H9 (cell line): Measurements from ENCODE around the gene PDS5B. TPM values are rescaled to one million over a fixed set of nuclear protein-coding genes. Genes with fewer than 3 reads are reported as not detected.

Source experiments
- DNase-seq: peaks from one replicate; pipeline ENCODE4 v3.0.0-alpha.2; 2017
- H2AFZ ChIP-seq: one replicate; pipeline ENCODE4 v1.6.1; 2013; ENCODE audit warnings: mild to moderate bottlenecking, low read length, control low read depth, moderate library complexity
- H2AK5ac ChIP-seq: 2 replicates; pipeline ENCODE4 v1.6.1; 2013; ENCODE audit warnings: low read length, control low read depth, mixed read lengths; ENCODE audit not compliant: insufficient read length
- H2BK120ac ChIP-seq: one replicate; pipeline ENCODE4 v1.6.1; 2013; ENCODE audit warnings: low read depth, mild to moderate bottlenecking, low read length, control low read depth, inconsistent platforms; ENCODE audit not compliant: poor library complexity, severe bottlenecking
- H2BK12ac ChIP-seq: 2 replicates; pipeline ENCODE4 v1.6.1; 2013; ENCODE audit warnings: low read length, control low read depth, mixed read lengths, low read depth; ENCODE audit not compliant: insufficient read length
- H2BK15ac ChIP-seq: 2 replicates; pipeline ENCODE4 v1.6.1; 2013; ENCODE audit warnings: low read depth, low read length, control low read depth
- H2BK20ac ChIP-seq: one replicate; pipeline ENCODE4 v1.6.1; 2013; ENCODE audit warnings: low read depth, mild to moderate bottlenecking, low read length, control low read depth, inconsistent platforms; ENCODE audit not compliant: poor library complexity, severe bottlenecking
- H2BK5ac ChIP-seq: 2 replicates; pipeline ENCODE4 v1.6.1; 2013; ENCODE audit warnings: low read length, control low read depth, mixed read lengths; ENCODE audit not compliant: insufficient read length
- H3K14ac ChIP-seq: 2 replicates; pipeline ENCODE4 v1.6.1; 2013; ENCODE audit warnings: low read length, control low read depth; ENCODE audit not compliant: insufficient read depth
- H3K18ac ChIP-seq: 2 replicates; pipeline ENCODE4 v1.6.1; 2013; ENCODE audit warnings: low read depth, mild to moderate bottlenecking, mixed read lengths, low read length, control low read depth; ENCODE audit not compliant: insufficient read length
- H3K23ac ChIP-seq: 2 replicates; pipeline ENCODE4 v1.6.1; 2013; ENCODE audit warnings: low read length, control low read depth, mixed read lengths, low read depth; ENCODE audit not compliant: insufficient read length
- H3K23me2 ChIP-seq: 2 replicates; pipeline ENCODE4 v1.6.1; 2013; ENCODE audit warnings: low read depth, mild to moderate bottlenecking, mixed read lengths, low read length, control low read depth; ENCODE audit not compliant: insufficient read length, poor library complexity, severe bottlenecking
- H3K27ac ChIP-seq: 2 replicates; pipeline ENCODE4 v1.5.1; 2013; ENCODE audit warnings: low read length, control low read depth, mixed read lengths, low read depth; ENCODE audit not compliant: insufficient read length
- H3K27me3 ChIP-seq: 2 replicates; pipeline ENCODE4 v1.6.1; 2013; ENCODE audit warnings: low read length, control low read depth, inconsistent platforms; ENCODE audit not compliant: insufficient read depth
- H3K4ac ChIP-seq: 2 replicates; pipeline ENCODE4 v1.6.1; 2013; ENCODE audit warnings: low read depth, mild to moderate bottlenecking, control low read depth, inconsistent platforms, low read length, moderate library complexity
- H3K4me1 ChIP-seq: 2 replicates; pipeline ENCODE4 v1.6.1; 2013; ENCODE audit warnings: low read length, control low read depth, inconsistent platforms; ENCODE audit not compliant: insufficient read depth
- H3K4me2 ChIP-seq: 2 replicates; pipeline ENCODE4 v1.6.1; 2013; ENCODE audit warnings: low read length, control low read depth, mixed read lengths; ENCODE audit not compliant: insufficient read length, insufficient read depth
- H3K56ac ChIP-seq: 2 replicates; pipeline ENCODE4 v1.6.1; 2013; ENCODE audit warnings: low read depth, mild to moderate bottlenecking, mixed read lengths, low read length, control low read depth; ENCODE audit not compliant: insufficient read length
- H3K79me1 ChIP-seq: 2 replicates; pipeline ENCODE4 v1.6.1; 2013; ENCODE audit warnings: low read depth, mild to moderate bottlenecking, moderate library complexity, low read length, control low read depth, inconsistent platforms; ENCODE audit not compliant: insufficient read depth, poor library complexity, severe bottlenecking
- H3K79me2 ChIP-seq: 2 replicates; pipeline ENCODE4 v1.6.1; 2013; ENCODE audit warnings: low read length, control low read depth, inconsistent platforms; ENCODE audit not compliant: insufficient read depth
- H3K9ac ChIP-seq: 2 replicates; pipeline ENCODE4 v1.6.1; 2013; ENCODE audit warnings: low read length, control low read depth, mixed read lengths; ENCODE audit not compliant: insufficient read length; ENCODE audit errors: extremely low read depth
- H3K9me3 ChIP-seq: one replicate; pipeline ENCODE4 v1.6.1; 2013; ENCODE audit warnings: low read depth, low read length, inconsistent platforms; ENCODE audit not compliant: control insufficient read depth
- H3T11ph ChIP-seq: one replicate; pipeline ENCODE4 v1.6.1; 2013; ENCODE audit warnings: mild to moderate bottlenecking, low read length, control low read depth, inconsistent platforms
- H4K20me1 ChIP-seq: one replicate; pipeline ENCODE4 v1.6.1; 2013; ENCODE audit not compliant: control insufficient read depth, insufficient read length, insufficient read depth
- H4K5ac ChIP-seq: 2 replicates; pipeline ENCODE4 v1.6.1; 2013; ENCODE audit warnings: low read depth, mild to moderate bottlenecking, mixed read lengths, low read length, control low read depth; ENCODE audit not compliant: insufficient read length
- H4K8ac ChIP-seq: replicated peaks from 2 replicates; pipeline ENCODE4 v1.6.1; 2013; ENCODE audit warnings: low read length, control low read depth, mixed read lengths, low read depth; ENCODE audit not compliant: insufficient read length
- H4K91ac ChIP-seq: 2 replicates; pipeline ENCODE4 v1.6.1; 2013; ENCODE audit warnings: low read depth, mild to moderate bottlenecking, moderate library complexity, mixed read lengths, low read length, control low read depth; ENCODE audit not compliant: insufficient read length
- H3K27ac Mint-ChIP-seq, 3 experiments: 2 replicates in 2 of 3; 3 replicates in 1 of 3; pipeline ENCODE4 v1.8.0; 2020 to 2021; ENCODE audit warnings: mixed read lengths in 3 of 3, mild to moderate bottlenecking in 1 of 3, moderate library complexity in 1 of 3
- H3K27me3 Mint-ChIP-seq: 2 replicates; pipeline ENCODE4 v1.8.0; 2021; ENCODE audit warnings: low read depth, mild to moderate bottlenecking, moderate library complexity, mixed read lengths
- H3K36me3 Mint-ChIP-seq, 3 experiments: 2 replicates in 2 of 3; 3 replicates in 1 of 3; pipeline ENCODE4 v1.8.0; 2020 to 2021; ENCODE audit warnings: low read depth in 3 of 3, mixed read lengths in 3 of 3; ENCODE audit not compliant: insufficient read depth in 1 of 3
- H3K4me1 Mint-ChIP-seq, 2 experiments: 2 replicates each; pipeline ENCODE4 v1.8.0; 2020; ENCODE audit warnings: mixed read lengths in 2 of 2
- H3K4me3 Mint-ChIP-seq, 2 experiments: 2 replicates in 1 of 2; 3 replicates in 1 of 2; pipeline ENCODE4 v1.8.0; 2020 to 2021; ENCODE audit warnings: mild to moderate bottlenecking in 2 of 2, mixed read lengths in 2 of 2, moderate library complexity in 1 of 2
- H3K9me3 Mint-ChIP-seq, 2 experiments: 2 replicates in 1 of 2; 3 replicates in 1 of 2; pipeline ENCODE4 v1.8.0; 2020; ENCODE audit warnings: mild to moderate bottlenecking in 2 of 2, mixed read lengths in 2 of 2, moderate library complexity in 1 of 2
- CTCF ChIP-seq: fragments of 200-600 bp; sonication (generic); conservative IDR thresholded peaks from 3 replicates; pipeline ENCODE4 v1.8.0; 2021; ENCODE audit warnings: antibody characterized with exemption, mild to moderate bottlenecking
- WGBS: extraction: QIAGEN DNeasy Blood & Tissue Kit; methylation state at CpG from one replicate; pipeline ENCODE4 v1.1.7; 2013; ENCODE audit warnings: missing lambda C conversion rate, low lambda C conversion rate, mixed read lengths; ENCODE audit not compliant: insufficient read length; ENCODE audit errors: extremely low coverage; 5-methylcytosine and 5-hydroxymethylcytosine counted together
- total RNA-seq: library from RNA; stranded (reverse); gene quantifications from 2 replicates; pipeline ENCODE4 v1.2.1, GENCODE V29; 2021

PDS5B gene
- total RNA-seq, 1 experiment from 2014 or later: 50.0 TPM

- Histone ChIP-seq H3K23me2 (no peaks in the 10 kb centered on the region), H2BK20ac (no peak overlapping the region), H4K20me1 (no peaks in the 10 kb centered on the region), H4K8ac (no peak overlapping the region), H3K4me2 (no peak overlapping the region), H2AFZ (no peak overlapping the region), H3K4me1 (no peaks in the 10 kb centered on the region), H2BK15ac (no peak overlapping the region), H3K23ac (no peak overlapping the region), H3K4ac (no peak overlapping the region), H4K5ac (no peak overlapping the region), H2AK5ac (no peak overlapping the region), H2BK5ac (no peak overlapping the region), H3K18ac (no peak overlapping the region), H3K27me3 (no peaks in the 10 kb centered on the region), H3K79me2 (no peaks in the 10 kb centered on the region), H3K56ac (no peak overlapping the region), H3K9me3 (no peaks in the 10 kb centered on the region), H2BK120ac (no peak overlapping the region), H3K9ac (no peak overlapping the region), H3K79me1 (no peaks in the 10 kb centered on the region), H4K91ac (no peak overlapping the region), H2BK12ac (no peak overlapping the region), H3K27ac (no peak overlapping the region), H3T11ph (no peak overlapping the region), H3K14ac (no peak overlapping the region)
- peaks cover 8 to 9% of the 10 kb centered on the region in 2 experiments; a peak in 4 of 5 replicates for H3K9me3 Mint-ChIP-seq
- peaks cover 14% of the 10 kb centered on the region in 2 experiments for H3K4me1 Mint-ChIP-seq
- no peak overlapping the region for H3K27ac Mint-ChIP-seq
- TF ChIP-seq CTCF: no peak
- H3K27me3 Mint-ChIP-seq: no peaks in the 10 kb centered on the region
- no peak for DNase-seq
- no peak overlapping the region for H3K4me3 Mint-ChIP-seq
- WGBS: no CpG with 5 or more reads among the region's 5 CpGs
- H3K36me3 Mint-ChIP-seq: peaks cover 6 to 22% (median 19%) of the 10 kb centered on the region in 3 experiments
These were observed 147.4 kb downstream of the PDS5B start for GRCh38 chr13:32733690-32734089.
